ENCODE measurements around the gene TSPAN16. TPM values are rescaled to one million over a fixed set of nuclear protein-coding genes. Genes with fewer than 3 reads are reported as not detected.
A peak's percentile ranks its signal among the peaks of the same experiment; 100 is the strongest.

TSPAN16 gene
- total RNA-seq, 2 experiments from 2014 or later, result not detected

DNA sequence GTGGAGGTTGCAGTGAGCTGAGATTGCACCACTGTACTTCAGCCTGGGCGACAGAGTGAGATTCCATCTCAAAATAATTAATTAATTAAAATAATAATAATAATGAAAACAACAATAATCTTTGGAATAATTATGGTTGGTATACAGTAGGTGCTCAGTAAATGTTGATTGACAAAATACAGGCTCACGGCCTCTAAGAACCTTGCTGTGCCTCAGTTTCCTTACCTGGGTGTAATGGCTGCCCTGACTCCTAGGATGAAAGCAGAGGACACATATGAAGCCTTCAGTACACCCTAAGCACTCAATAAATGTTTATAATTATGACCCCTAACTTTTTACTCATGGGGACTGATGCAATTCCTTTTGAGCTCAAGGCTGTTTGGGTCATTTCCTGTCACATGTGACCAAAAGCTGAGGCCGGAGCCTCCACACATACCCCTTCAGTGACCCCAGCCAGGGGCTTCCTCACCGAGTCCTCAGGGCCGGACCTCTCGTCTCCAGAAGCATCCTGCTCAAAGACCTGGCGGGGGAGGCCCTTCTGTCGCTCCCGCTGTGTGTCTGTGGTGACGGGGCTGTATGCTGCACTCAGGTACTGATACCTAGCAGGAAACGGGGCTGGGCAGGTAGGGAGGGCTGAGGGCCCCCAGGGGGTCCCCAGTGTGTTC is 44.2 kb upstream of the TSPAN16 start:
- BruUV-seq (replicated peaks), result no TSS peak
- Histone ChIP-seq H3K27ac (ENCODE audit: low read depth, low read length, poor library complexity, severe bottlenecking) (no peak overlapping the region), H3K36me3 (ENCODE audit: insufficient read depth, low read length) (peaks cover 12% of the 10 kb centered on the region), H4K20me1 (ENCODE audit: insufficient read depth, low read length) (no peaks in the 10 kb centered on the region), H2AFZ (ENCODE audit: low read length) (no peak overlapping the region), H3K4me1 (ENCODE audit: insufficient read depth, low read length, poor library complexity, severe bottlenecking) (no peaks in the 10 kb centered on the region), H3K9me3 (ENCODE audit: low read length) (no peaks in the 10 kb centered on the region), H3K4me2 (ENCODE audit: low read length) (no peak overlapping the region), H3K4me3 (ENCODE audit: low read depth, low read length, poor library complexity, severe bottlenecking) (no peak overlapping the region), H3K9me2 (ENCODE audit: insufficient read depth, low read length) (no peaks in the 10 kb centered on the region), H3K79me2 (ENCODE audit: insufficient read depth, low read depth, low read length) (no peaks in the 10 kb centered on the region)
- CTCF ChIA-PET (ENCODE audit: unreplicated experiment), result no interaction called here
- POLR2A ChIA-PET, result no interaction called here
- TF ChIP-seq, protein P1, sequence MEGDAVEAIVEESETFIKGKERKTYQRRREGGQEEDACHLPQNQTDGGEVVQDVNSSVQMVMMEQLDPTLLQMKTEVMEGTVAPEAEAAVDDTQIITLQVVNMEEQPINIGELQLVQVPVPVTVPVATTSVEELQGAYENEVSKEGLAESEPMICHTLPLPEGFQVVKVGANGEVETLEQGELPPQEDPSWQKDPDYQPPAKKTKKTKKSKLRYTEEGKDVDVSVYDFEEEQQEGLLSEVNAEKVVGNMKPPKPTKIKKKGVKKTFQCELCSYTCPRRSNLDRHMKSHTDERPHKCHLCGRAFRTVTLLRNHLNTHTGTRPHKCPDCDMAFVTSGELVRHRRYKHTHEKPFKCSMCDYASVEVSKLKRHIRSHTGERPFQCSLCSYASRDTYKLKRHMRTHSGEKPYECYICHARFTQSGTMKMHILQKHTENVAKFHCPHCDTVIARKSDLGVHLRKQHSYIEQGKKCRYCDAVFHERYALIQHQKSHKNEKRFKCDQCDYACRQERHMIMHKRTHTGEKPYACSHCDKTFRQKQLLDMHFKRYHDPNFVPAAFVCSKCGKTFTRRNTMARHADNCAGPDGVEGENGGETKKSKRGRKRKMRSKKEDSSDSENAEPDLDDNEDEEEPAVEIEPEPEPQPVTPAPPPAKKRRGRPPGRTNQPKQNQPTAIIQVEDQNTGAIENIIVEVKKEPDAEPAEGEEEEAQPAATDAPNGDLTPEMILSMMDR (conservative IDR thresholded peaks at IDR 0.05; ENCODE audit: low read length), result no peak
- intact Hi-C loops (cut with micrococcal nuclease; ENCODE audit: unreplicated experiment), result no loop called here
- no peak for DNase-seq (ENCODE audit: low spot score)

DNA sequence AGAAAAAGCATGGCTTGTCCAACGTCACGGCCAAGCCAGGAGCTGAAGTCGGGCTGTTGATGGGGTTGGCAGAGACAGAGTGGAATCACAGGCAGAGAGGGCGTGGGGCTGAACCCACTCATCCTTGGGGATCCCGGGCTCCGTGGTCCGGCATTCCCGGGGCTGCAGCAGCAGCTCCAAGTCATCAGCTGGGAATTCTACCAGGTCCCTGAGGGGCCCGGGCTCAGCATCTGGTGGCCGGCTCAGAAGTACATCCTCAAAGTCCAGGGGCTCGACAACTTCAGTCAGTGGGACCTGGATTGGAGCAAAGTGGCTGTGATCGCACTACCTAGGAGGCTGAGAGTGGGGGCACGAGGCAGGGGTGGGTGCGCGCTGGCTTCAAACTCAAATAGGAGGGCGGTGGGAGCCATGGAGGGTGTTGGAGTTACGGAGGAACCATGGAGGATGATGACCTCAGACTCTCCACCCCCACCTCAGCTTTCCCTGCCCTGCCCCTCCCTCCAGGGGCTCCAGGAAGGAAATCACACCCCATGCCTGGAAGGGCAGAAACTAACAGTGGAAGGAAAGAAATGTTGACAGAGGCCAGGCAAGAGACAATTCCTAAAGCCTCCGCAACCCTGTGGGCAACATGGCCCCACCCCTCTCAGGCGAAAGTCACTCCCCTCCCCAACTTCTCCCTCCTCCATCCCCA is 43.1 kb upstream of the TSPAN16 start:
- ChIA-PET POLR2A (no interaction called here), CTCF (ENCODE audit: unreplicated experiment) (no interaction called here)
- DNase-seq (ENCODE audit: low spot score), result no peak
- Histone ChIP-seq H3K27ac (ENCODE audit: low read depth, low read length, poor library complexity, severe bottlenecking) (no peak overlapping the region), H3K4me1 (ENCODE audit: insufficient read depth, low read length, poor library complexity, severe bottlenecking) (no peaks in the 10 kb centered on the region), H4K20me1 (ENCODE audit: insufficient read depth, low read length) (no peaks in the 10 kb centered on the region), H3K9me3 (ENCODE audit: low read length) (no peaks in the 10 kb centered on the region), H3K9me2 (ENCODE audit: insufficient read depth, low read length) (no peaks in the 10 kb centered on the region), H3K36me3 (ENCODE audit: insufficient read depth, low read length) (peaks cover 7% of the 10 kb centered on the region), H3K79me2 (ENCODE audit: insufficient read depth, low read depth, low read length) (no peaks in the 10 kb centered on the region), H3K4me3 (ENCODE audit: low read depth, low read length, poor library complexity, severe bottlenecking) (no peak overlapping the region), H3K4me2 (ENCODE audit: low read length) (no peak overlapping the region), H2AFZ (ENCODE audit: low read length) (no peak overlapping the region)
- BruUV-seq (replicated peaks), result no TSS peak
- intact Hi-C loops (cut with micrococcal nuclease; ENCODE audit: unreplicated experiment), result no loop called here
- TF ChIP-seq, protein P1 (conservative IDR thresholded peaks at IDR 0.05; ENCODE audit: low read length), result no peak
- TF ChIP-seq EZH2phosphoT487 (IDR thresholded peaks at IDR 0.05; ENCODE audit: borderline replicate concordance, low read depth, low read length), result no peak

DNA sequence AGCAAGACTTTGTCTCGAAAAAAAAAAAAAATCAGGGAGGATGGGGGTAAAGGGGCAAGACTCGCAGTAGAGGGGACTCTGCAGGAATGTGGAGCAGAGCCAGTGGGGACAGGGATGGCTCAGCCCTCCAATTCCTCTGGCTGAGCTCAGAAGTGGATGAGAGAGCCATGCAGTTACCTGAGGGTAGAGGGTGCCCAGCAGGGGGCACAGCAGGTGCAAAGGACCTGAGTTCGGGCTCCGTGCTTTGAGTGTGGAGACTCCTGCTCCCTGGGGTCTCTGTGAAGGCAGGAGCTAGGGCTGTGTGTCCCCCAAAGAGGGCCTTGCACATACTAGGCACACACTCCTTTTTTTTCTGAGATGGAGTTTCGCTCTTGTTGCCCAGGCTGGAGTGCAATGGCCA is 41.3 kb upstream of the TSPAN16 start:
- H3K4me2 ChIP-seq (ENCODE audit: low read length), result no peak overlapping the region
- H3K4me3 ChIP-seq (ENCODE audit: low read depth, low read length, poor library complexity, severe bottlenecking), result no peak overlapping the region
- TF ChIP-seq, protein P1 (conservative IDR thresholded peaks at IDR 0.05; ENCODE audit: low read length), result peak; percentile 62
- no peak for TF ChIP-seq EZH2phosphoT487 (IDR thresholded peaks at IDR 0.05; ENCODE audit: borderline replicate concordance, low read depth, low read length)
- no peaks in the 10 kb centered on the region for H4K20me1 ChIP-seq (ENCODE audit: insufficient read depth, low read length)
- no peak overlapping the region for H2AFZ ChIP-seq (ENCODE audit: low read length)
- no peaks in the 10 kb centered on the region for H3K9me2 ChIP-seq (ENCODE audit: insufficient read depth, low read length)
- H3K4me1 ChIP-seq (ENCODE audit: insufficient read depth, low read length, poor library complexity, severe bottlenecking), result no peaks in the 10 kb centered on the region
- POLR2A ChIA-PET, result no interaction called here
- DNase-seq (ENCODE audit: low spot score), result no peak
- BruUV-seq (replicated peaks), result no TSS peak
- no peak overlapping the region for H3K27ac ChIP-seq (ENCODE audit: low read depth, low read length, poor library complexity, severe bottlenecking)
- CTCF ChIA-PET (ENCODE audit: unreplicated experiment), result interaction anchor here (0.5 kb wide), 1 partner anchor 35 kb away, joined by 3 read pairs; no protein-coding TSS in a partner anchor
- no peaks in the 10 kb centered on the region for H3K79me2 ChIP-seq (ENCODE audit: insufficient read depth, low read depth, low read length)
- H3K9me3 ChIP-seq (ENCODE audit: low read length), result no peaks in the 10 kb centered on the region
- intact Hi-C loops (cut with micrococcal nuclease; ENCODE audit: unreplicated experiment), result no loop called here
- H3K36me3 ChIP-seq (ENCODE audit: insufficient read depth, low read length), result no peaks in the 10 kb centered on the region

All from OCI-LY7 (cell line).